Transverse colon (tissue), 3 donors: ENCODE data around the gene CRYBG1.

Source experiments
- CTCF ChIP-seq, 5 experiments: fragments of 200-600 bp in 3 of 5; fragments of 450-650 bp in 2 of 5; sonication (generic) in 3 of 5; IDR thresholded peaks; 1 replicate in 2 of 5; 2 replicates in 3 of 5; pipeline ENCODE4 v1.5.1; 2016 to 2017; ENCODE audit warnings: antibody characterized with exemption in 5 of 5, inconsistent platforms in 3 of 5, mild to moderate bottlenecking in 2 of 5, moderate library complexity in 1 of 5
- EP300 ChIP-seq: sonication (generic); formaldehyde crosslinking; IDR thresholded peaks from one replicate; pipeline ENCODE4 v1.6.1; 2017; ENCODE audit warnings: antibody characterized with exemption, low read depth

- TF ChIP-seq EP300: no peak
- TF ChIP-seq CTCF (IDR thresholded peaks at IDR 0.05): no peak
These were observed 185.8 kb downstream of the CRYBG1 start for GRCh38 chr6:106546261-106546690.
